HS-5 (cell line): ENCODE measurements around the gene PC.

Experiments
- DNase-seq: peaks from one replicate; pipeline ENCODE4 v3.0.0-alpha.2; 2012; ENCODE audit warnings: low read depth

PC gene

DNA sequence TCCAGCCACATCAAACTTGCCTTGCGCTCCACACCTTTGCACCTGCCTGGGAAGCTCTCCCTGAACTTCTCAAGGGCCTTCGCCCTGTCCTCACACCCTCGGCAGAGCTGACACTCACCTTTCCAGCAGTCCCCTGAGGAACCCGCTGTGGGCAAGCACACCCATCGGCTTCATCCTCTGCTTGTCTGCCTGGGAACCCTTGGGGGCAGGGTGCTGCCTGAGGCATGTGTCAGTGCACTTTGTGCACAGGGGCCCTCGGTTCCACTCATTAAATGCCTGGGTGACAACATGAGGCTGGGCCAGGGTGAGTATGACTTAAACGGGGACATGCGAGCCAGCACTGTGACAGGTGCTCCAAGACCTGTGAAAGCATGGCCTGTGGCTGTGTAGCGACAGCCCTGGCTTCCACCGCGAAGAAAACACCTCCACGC, 103.9 kb downstream of the PC start:
- no peak for DNase-seq

DNA sequence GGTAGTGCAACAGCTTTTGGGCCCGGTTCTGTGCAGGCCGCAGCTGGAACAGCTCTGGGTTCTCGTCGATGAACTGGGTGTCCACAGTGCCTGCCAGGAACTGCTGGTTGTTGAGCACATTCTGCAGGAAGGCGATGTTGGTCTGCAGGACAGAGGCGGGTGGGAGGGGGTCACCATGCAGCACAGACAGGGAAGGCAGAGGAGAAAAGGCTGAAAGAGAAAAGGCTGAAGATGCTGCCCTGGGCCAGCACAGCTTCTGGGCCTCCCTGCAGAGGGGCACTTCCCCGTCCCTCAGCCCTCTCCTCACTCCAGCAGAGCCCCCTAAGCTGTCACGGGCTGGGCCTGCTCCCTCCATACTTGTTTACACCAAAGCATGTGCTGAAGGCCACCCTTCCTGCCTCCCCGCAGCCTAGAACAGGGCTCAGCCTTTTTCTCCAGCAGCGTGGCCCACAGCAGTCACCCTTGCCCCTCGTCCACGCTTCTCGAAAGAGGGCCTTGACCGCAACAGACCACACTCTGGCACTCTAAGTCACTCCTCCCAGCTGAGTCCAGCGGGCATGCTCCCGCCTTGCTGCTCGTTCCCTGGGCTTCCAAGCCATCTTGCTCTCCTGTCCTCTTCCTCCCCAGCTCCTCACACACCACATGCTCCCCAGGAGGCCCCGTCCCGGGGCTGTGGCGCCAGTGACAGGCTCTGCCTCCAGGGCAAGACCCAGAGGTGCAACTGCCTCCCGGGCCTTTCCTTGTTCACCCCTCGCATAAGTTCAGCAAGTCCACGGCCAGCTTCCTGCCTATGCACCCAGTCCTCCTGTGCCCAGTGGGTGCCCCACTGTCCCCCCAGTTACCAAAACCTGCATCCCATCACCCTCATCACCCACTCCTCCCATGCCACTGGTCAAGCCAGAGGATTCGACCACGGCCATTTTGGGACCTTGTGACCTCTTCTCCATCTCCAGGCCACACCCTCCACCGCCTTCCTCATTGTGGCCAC, 104.6 kb downstream of the PC start:
- no peak for DNase-seq

- DNase-seq: no peak
Observed at GRCh38 chr11:66852466-66853241, 105.5 kb downstream of the PC start.

DNA sequence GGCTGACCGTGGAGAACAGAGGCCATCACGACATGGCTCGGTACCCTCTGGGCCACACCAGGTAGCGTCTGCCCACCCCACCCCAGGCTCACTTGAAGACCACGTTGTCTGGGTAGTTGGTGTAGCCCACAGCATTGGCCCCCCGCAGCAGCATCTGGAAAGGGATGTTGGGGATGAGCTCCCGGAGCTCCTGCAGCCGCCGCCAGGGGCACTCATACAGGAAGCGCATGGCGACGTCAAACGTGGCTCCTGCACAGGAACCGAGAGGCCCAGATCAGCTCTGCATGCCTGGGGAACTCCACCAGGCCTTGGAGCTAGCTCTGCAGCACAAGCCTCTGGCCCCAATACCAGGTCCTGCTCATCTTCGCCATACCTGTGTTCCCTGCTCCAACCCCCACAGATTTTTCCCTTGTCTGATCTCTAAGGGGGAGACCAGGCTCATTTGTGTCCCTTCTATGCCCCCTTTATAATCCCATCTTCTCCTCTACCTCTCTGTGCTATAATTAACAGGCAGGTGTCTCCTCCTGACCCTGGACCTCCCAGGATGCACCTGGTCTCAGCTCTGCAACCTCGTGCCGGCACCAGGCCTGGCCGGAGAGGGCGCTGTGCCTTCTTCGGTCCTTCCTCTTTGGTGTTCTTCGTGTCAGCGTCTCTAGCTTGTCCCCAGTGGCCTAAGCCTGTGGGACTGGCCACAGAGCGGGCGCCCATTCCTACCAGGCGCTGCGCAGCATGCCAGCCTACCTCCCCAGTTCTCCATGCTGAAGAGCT, 106.3 kb downstream of the PC start:
- no peak for DNase-seq

DNA sequence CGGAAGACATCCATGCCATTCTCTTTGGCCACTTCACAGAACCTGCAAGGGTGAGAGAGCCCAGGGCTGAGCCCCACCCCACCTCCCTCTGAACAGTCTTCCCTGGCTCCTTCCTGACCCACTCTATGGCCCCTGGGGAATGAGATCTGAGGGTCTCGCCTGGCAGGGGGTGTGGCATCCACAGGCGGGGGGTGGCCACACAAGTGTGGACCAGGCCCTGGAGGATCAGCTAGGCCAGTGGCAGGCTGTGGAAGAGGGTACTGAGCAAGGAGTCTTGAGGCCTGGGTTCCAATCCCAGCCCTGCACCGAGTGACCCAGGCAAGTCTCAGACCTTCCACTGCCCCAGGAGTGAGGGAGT, 107.0 kb downstream of the PC start:
- no peak for DNase-seq

DNA sequence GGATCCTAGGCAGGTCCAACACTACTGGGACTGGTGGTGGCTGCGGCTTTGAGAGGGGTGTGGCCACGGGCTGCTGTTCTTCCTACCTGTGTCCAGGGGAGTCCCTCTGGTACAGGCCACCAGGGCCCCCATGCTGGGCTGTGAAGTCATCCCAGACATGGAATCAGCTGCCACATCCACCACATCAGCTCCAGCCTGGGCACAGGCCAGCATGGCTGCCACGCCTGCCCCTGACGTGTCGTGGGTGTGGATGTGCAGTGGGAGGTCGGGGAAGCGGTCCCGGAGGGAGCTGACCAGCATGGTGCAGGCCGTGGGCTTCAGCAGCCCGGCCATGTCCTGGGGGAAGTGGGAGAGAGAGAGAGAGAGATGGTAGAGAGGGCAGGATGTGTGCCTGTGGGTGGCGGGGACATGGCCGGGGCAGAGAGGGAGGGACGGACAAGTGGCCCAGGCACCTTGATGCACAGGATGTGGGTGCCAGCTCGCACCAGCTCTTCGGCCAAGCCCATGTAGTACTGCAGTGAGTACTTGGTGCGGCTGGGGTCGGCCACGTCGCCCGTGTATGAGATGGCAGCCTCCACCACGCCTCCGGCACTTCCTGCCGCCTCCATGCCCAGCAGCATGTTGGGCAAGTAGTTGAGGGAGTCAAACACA, 107.5 kb downstream of the PC start:
- DNase-seq: no peak

DNA sequence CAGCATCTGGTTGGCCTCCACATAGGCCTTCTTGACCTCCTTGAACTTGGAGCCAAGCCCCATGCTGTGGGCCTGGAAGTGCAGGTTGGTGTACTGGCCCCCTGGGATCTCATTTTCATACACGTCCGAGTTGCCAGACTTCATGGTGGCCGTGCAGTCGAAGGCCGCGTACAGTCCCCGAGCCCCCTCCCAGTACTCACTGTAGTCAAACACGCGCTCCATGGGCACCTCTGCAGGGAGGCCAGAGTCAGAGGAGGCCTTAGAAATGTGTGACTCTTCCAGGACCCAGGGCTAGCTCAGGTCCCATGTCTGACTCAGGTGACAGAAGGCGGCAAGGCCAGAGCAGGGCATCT, 108.0 kb downstream of the PC start:
- DNase-seq: no peak

- DNase-seq: no peak
Observed at GRCh38 chr11:66849501-66850234, 108.5 kb downstream of the PC start.

- no peak for DNase-seq
Observed at GRCh38 chr11:66848671-66849500, 109.3 kb downstream of the PC start.

- no peak for DNase-seq
Observed at GRCh38 chr11:66847461-66848232, 110.5 kb downstream of the PC start.

DNA sequence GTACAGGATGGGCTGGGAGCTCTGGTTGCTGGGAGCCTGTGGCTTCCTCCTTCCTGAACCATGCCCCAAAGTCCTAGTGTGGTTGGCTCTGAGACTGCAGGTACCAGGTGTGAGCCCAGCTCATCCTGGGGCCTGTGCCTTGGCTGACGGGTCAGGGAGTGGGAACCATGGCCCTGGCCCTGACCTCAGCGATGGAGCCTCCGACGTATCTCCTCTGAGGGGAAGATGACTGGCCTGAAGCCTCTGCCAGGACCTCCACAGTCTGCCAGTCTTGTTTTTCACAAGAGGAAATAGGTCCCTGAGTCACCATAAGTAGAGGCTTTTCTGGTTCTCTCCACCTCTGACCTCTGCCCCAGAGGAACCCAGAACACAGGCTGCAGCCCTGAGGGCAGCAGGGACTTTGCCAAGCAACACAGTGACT, 111.5 kb downstream of the PC start:
- no peak for DNase-seq

DNA sequence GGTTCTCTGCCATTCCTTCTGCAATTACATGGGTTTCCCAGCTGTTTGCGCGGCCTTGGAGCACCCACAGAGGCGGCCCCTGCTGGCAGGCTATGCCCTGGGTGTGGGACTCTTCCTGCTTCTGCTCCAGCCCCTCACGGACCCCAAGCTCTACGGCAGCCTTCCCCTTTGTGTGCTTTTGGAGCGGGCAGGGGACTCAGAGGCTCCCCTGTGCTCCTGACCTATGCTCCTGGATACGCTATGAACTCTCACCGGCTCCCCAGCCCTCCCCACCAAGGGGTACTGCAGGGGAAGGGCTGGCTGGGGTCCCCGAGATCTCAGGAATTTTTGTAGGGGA, 112.3 kb downstream of the PC start:
- no peak for DNase-seq

GRCh38 chr11:66845143-66845875, 112.9 kb downstream of the PC start:
- no peak for DNase-seq

DNA sequence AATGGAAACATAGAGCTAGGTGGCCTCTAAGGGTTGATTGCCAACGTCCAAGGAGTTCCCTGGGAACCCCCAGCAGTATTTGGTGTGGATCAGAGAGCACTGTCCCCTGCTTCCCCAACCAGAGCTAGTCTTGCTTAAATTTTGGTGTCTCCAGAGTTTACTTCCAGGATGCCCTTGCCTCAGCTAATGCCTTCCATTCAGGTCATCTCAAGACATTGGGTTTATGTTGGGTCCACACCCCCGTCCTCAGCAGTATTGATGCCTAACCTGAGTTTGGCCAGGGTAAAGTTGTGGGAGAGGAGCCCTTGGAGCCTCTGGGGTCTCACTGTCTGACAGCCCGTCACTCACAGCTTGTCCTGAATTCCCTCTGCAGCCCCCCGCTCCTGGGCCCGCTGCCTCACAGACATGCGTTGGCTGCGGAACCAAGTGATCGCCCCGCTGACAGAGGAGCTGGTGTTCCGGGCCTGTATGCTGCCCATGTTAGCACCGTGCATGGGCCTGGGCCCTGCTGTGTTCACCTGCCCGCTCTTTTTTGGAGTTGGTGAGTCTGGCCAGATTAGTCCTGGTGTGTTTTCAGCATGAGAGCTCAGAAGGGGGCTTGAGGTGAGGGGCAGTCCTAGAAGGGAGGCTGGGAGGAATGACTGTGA, 113.6 kb downstream of the PC start:
- no peak for DNase-seq

- no peak for DNase-seq
Observed at GRCh38 chr11:66843776-66844495, 114.2 kb downstream of the PC start.

DNA sequence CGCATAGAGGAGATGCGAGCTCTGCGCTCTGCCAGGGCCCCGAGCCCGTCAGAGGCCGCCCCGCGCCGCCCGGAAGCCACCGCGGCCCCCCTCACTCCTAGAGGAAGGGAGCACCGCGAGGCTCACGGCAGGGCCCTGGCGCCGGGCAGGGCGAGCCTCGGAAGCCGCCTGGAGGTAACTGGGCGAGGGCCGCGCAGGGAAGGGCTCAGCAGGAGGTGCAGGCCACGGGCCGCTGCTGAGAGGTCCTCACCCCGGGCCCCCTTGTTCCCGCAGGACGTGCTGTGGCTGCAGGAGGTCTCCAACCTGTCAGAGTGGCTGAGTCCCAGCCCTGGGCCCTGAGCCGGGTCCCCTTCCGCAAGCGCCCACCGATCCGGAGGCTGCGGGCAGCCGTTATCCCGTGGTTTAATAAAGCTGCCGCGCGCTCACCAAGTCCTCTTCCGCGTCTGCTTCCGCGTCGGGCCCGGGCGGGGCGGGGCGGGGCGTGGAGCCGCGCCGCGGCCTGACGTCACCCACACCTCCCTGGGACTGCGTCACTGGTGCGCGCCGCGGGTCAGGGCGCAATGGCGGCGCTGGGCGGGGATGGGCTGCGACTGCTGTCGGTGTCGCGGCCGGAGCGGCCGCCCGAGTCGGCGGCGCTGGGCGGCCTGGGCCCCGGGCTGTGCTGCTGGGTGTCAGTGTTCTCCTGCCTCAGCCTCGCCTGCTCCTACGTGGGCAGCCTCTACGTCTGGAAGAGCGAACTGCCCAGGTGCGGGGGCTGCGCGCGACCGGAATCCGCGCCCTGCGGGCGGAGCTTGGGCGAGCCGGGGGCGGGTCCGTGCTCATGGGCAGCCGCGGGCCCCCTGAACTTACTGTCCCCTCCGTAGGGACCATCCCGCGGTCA, 115.0 kb downstream of the PC start, which contains the start of gene RCE1:
Gene RCE1 (plus strand): TSS at position 546 of the 880 bp plus-strand sequence. CDS start 15 bp downstream, at position 561.
- DNase-seq: peak; percentile 49

- DNase-seq: no peak
Observed at GRCh38 chr11:66842501-66842895, 115.7 kb downstream of the PC start.
